Uterus (tissue), 2 donors: ENCODE measurements around the gene RSRC1.

Experiments
- CTCF ChIP-seq, 4 experiments: fragments of 200-600 bp in 2 of 4; fragments of 450-650 bp in 2 of 4; sonication (generic) in 2 of 4; IDR thresholded peaks; one replicate each; pipeline ENCODE4 v1.5.1; 2016 to 2019; ENCODE audit warnings: antibody characterized with exemption in 4 of 4, mild to moderate bottlenecking in 2 of 4, moderate library complexity in 1 of 4
- POLR2A ChIP-seq, 2 donors: fragments of 450-650 bp; IDR thresholded peaks; one replicate each; pipeline ENCODE4 v1.6.1; 2016; ENCODE audit warnings: antibody characterized with exemption in 2 of 2, mild to moderate bottlenecking in 1 of 2, moderate library complexity in 1 of 2

GRCh38 chr3:158160958-158161357 is 51.1 kb downstream of the RSRC1 start:
- no peak for TF ChIP-seq CTCF (IDR thresholded peaks at IDR 0.05)
- TF ChIP-seq POLR2A (IDR thresholded peaks at IDR 0.05), result no peak
